HG03196 (cell line): Measurements from ENCODE around the gene UBXN10.

ENCODE experiments used
- ATAC-seq: cut with Tn5 transposase; IDR thresholded peaks from one replicate; pipeline ENCODE4 v1.9.1; 2021; ENCODE audit not compliant: unreplicated experiment

The UBXN10 gene

DNA sequence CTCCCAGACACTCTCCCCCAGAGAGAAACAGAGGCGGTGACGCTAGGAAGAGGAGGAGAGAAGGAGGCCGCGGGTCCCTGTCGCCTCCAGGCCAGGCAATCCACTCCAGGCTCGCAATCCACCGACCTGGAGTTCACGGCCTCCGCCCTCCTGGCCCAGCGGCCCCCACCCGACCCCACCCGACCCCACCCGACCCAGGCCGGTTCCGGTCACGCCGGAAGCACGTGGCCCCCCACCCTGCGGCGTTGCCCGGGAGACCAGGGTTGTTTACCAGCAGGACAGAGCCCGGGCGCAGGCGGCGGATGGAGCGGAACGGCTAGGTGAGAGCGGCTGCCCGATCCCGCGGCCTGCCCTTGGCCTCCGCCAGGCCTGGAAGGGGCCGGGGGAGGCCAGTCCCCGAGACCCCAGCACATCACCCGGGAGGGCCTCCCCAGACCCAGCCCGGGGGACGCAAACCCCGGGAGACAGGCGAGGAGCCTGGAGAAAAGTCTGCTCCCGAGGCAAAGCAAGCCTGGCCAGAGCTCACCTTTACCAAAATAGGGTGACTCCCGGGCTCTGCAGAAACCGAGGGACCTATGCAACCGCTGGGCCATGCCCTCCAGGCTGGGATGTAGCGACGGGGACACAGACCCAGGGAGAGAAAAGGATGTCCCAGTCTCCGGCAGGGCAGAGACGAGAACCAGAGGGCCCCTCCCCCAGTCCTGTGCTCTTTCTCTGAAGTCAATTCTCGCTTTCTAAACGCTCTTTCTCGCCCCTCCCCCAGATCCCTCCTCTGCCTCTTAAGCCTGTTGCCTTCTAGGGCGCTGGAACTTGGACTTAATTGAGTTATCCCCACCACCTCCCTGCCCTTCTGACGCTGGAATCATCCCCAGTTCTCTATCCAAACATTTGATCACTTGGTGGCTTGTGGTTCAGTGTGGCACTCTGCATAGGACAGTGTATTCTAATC, at the start of gene UBXN10, which contains the start of gene PLA2G2C:
Gene UBXN10 (plus strand): TSS at position 263 of the 949 bp plus-strand sequence. CDS start 4,466 bp downstream, outside the sequence.
Gene PLA2G2C (minus strand): TSS at position 685 of the 949 bp plus-strand sequence. CDS start 9,155 bp downstream, outside the sequence.
- no peak for ATAC-seq

GRCh38 chr1:20136249-20136648, 49.6 kb upstream of the UBXN10 start:
- ATAC-seq, result no peak

DNA sequence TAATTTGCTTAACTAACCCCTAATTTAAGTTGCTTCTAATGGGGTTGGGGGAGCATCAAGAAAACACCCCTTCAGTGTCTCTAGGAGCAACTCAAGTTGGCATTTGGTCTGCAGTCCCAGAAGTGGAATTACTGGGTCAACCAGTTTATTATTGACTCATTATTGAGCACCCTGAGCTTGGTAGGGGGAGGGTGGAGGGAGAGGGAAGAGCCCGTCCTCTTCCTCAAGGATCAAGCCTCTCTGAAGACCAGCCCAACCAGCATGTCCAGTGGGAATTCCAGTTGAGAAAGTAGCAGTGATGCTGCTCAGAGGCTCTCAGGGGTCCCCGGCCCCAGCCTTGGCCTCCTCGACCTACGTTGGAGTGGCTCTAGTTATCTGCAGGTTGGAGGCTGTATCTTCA, 48.8 kb upstream of the UBXN10 start:
- no peak for ATAC-seq

- ATAC-seq, result no peak
Observed at GRCh38 chr1:20137604-20138003, 48.3 kb upstream of the UBXN10 start.

DNA sequence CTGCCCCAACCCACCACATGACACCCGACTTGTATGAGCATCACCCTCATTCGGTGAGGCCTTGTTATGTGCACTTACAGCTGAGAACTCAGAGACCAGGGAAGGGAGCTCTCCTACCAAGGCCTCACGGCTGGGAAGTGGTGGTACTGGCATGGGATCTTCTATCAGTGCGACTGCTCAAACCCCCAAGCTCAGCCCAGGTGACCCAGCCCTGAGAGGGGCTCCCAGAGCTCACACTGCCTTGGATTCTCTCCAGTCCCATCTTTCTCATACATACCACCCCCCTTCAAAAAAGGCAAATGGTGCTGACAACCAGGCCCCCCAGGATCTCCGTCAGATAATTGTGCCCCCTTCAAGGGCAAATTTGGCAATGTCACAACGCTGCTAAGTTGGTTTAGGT, 47.5 kb upstream of the UBXN10 start:
- ATAC-seq, result no peak

- ATAC-seq, result no peak
Observed at GRCh38 chr1:20138961-20139550, 46.8 kb upstream of the UBXN10 start, which contains the start of gene PLA2G2F. Gene PLA2G2F (plus strand): TSS chr1:20139323. CDS start chr1:20139428, 105 bp downstream.

- no peak for ATAC-seq
Observed at GRCh38 chr1:20139776-20140612, 45.9 kb upstream of the UBXN10 start.

GRCh38 chr1:20141001-20141400, 44.9 kb upstream of the UBXN10 start:
- ATAC-seq, result no peak

GRCh38 chr1:20141466-20141865, 44.4 kb upstream of the UBXN10 start:
- ATAC-seq, result no peak

DNA sequence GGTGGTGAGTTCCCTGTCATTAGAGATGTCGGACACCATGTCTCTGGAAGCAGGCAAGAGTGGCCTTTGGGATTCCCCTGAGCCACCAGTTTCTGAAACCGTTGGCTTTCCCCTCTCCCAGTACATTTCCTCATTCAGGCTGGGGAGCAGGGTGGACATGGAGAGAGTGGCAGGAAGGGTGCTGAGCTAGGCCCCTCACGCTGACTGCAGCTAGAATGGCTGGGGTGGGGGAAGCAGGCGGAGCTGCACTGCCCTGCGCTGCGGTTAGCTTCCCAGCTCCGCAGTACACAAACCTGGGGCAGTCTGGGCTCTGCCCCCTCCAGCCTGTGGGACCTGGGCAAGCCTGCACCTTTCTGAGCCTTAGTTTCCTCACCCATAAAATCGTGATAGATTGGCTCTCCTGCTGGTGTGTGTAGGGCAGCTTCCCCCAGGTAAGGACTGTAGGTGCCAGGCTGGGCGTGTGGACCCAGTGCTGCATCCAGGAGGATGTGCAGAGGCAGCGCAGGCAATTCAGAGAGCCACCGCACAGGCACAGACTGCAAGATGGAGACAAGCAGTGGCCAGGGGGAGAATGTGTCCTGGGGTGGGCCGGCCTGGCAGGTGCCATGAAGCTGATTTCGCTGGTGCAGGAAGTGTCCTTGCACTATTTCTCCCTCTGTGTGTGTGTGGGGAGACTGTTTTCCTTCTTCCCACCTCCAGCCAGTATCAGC, 43.7 kb upstream of the UBXN10 start:
- no peak for ATAC-seq

- no peak for ATAC-seq
Observed at GRCh38 chr1:20143318-20143717, 42.6 kb upstream of the UBXN10 start.

GRCh38 chr1:20143734-20144565, 41.9 kb upstream of the UBXN10 start:
- ATAC-seq, result no peak

GRCh38 chr1:20147846-20148570, 37.9 kb upstream of the UBXN10 start:
- no peak for ATAC-seq

- ATAC-seq, result no peak
Observed at GRCh38 chr1:20148571-20149500, 37.1 kb upstream of the UBXN10 start.

GRCh38 chr1:20149601-20150325, 36.1 kb upstream of the UBXN10 start:
- no peak for ATAC-seq

- no peak for ATAC-seq
Observed at GRCh38 chr1:20150326-20150705, 35.6 kb upstream of the UBXN10 start.

GRCh38 chr1:20150969-20151368, 34.9 kb upstream of the UBXN10 start:
- ATAC-seq, result no peak
